Mesendoderm (in vitro differentiated cells): ENCODE measurements around the gene CCNJ.

ENCODE experiments used
- DNase-seq: peaks from one replicate; pipeline ENCODE4 v3.0.0; 2013
- H2AK5ac ChIP-seq: 2 replicates; pipeline ENCODE4 v1.6.1; 2013; ENCODE audit warnings: low read length, inconsistent platforms
- H2BK120ac ChIP-seq: 2 replicates; pipeline ENCODE4 v1.6.1; 2013; ENCODE audit warnings: low read depth, mild to moderate bottlenecking, low read length, moderate library complexity, mixed read lengths
- H2BK15ac ChIP-seq: replicated peaks from 2 replicates; pipeline ENCODE4 v1.6.1; 2013; ENCODE audit warnings: low read depth, mild to moderate bottlenecking, moderate library complexity
- H2BK5ac ChIP-seq: 2 replicates; pipeline ENCODE4 v1.6.1; 2013; ENCODE audit warnings: low read length, inconsistent platforms
- H3K18ac ChIP-seq: 2 replicates; pipeline ENCODE4 v1.6.1; 2013; ENCODE audit warnings: mild to moderate bottlenecking, low read length, mixed read lengths
- H3K23ac ChIP-seq: one replicate; pipeline ENCODE4 v1.6.1; 2013; ENCODE audit warnings: low read length
- H3K27ac ChIP-seq: 2 replicates; pipeline ENCODE4 v1.5.1; 2013; ENCODE audit warnings: low read depth, mild to moderate bottlenecking, inconsistent platforms, low read length, moderate library complexity
- H3K27me3 ChIP-seq: 2 replicates; pipeline ENCODE4 v1.6.1; 2013; ENCODE audit warnings: low read length, control low read depth, mild to moderate bottlenecking, inconsistent platforms; ENCODE audit not compliant: insufficient read depth, poor library complexity
- H3K36me3 ChIP-seq: 2 replicates; pipeline ENCODE4 v1.6.1; 2013; ENCODE audit warnings: low read length, inconsistent platforms; ENCODE audit not compliant: control insufficient read depth, insufficient read depth
- H3K4ac ChIP-seq: one replicate; pipeline ENCODE4 v1.6.1; 2013; ENCODE audit warnings: low read depth, mild to moderate bottlenecking, low read length, moderate library complexity
- H3K4me1 ChIP-seq: 2 replicates; pipeline ENCODE4 v1.6.1; 2013; ENCODE audit warnings: low read depth, low read length, inconsistent platforms; ENCODE audit not compliant: control insufficient read depth
- H3K4me2 ChIP-seq: 2 replicates; pipeline ENCODE4 v1.6.1; 2013; ENCODE audit warnings: low read length
- H3K4me3 ChIP-seq: 2 replicates; pipeline ENCODE4 v1.5.1; 2013; ENCODE audit warnings: mild to moderate bottlenecking, low read length
- H3K56ac ChIP-seq: one replicate; pipeline ENCODE4 v1.6.1; 2013; ENCODE audit warnings: low read length
- H3K79me1 ChIP-seq: 2 replicates; pipeline ENCODE4 v1.6.1; 2013; ENCODE audit warnings: low read length, inconsistent platforms
- H3K79me2 ChIP-seq: 2 replicates; pipeline ENCODE4 v1.6.1; 2013; ENCODE audit warnings: mild to moderate bottlenecking, low read length; ENCODE audit not compliant: control insufficient read depth, insufficient read depth
- H3K9ac ChIP-seq: 2 replicates; pipeline ENCODE4 v1.6.1; 2013; ENCODE audit warnings: low read length, inconsistent platforms
- H4K5ac ChIP-seq: one replicate; pipeline ENCODE4 v1.6.1; 2013; ENCODE audit warnings: low read length
- H4K8ac ChIP-seq: one replicate; pipeline ENCODE4 v1.6.1; 2013; ENCODE audit warnings: low read depth, mild to moderate bottlenecking, control low read depth, low read length, moderate library complexity
- WGBS: extraction: QIAGEN DNeasy Blood & Tissue Kit; methylation state at CpG from one replicate; pipeline ENCODE4 v1.1.7; 2013; ENCODE audit warnings: low lambda C conversion rate, missing lambda C conversion rate; ENCODE audit not compliant: insufficient coverage; ENCODE audit errors: extremely low coverage; 5-methylcytosine and 5-hydroxymethylcytosine counted together

CCNJ gene

GRCh38 chr10:96072674-96073073 lies 29.3 kb downstream of the CCNJ start:
- Histone ChIP-seq H3K27ac (no peak overlapping the region), H2BK120ac (no peak overlapping the region), H4K8ac (no peak overlapping the region), H3K4me1 (peaks cover 5% of the 10 kb centered on the region), H3K56ac (no peak overlapping the region), H4K5ac (no peak overlapping the region), H3K23ac (no peak overlapping the region), H3K9ac (no peak overlapping the region), H2BK5ac (no peak overlapping the region), H2BK15ac (no peak overlapping the region), H3K4me2 (no peak overlapping the region), H3K4ac (no peak overlapping the region), H3K4me3 (no peak overlapping the region), H3K27me3 (no peaks in the 10 kb centered on the region), H3K79me2 (no peaks in the 10 kb centered on the region), H3K36me3 (no peaks in the 10 kb centered on the region), H3K18ac (no peak overlapping the region), H3K79me1 (no peaks in the 10 kb centered on the region), H2AK5ac (no peak overlapping the region)
- no peak for DNase-seq
- WGBS, result no CpG with 5 or more reads among the region's 2 CpGs

GRCh38 chr10:96073722-96074121 lies 30.3 kb downstream of the CCNJ start:
- H3K4me2 ChIP-seq, result no peak overlapping the region
- no CpG with 5 or more reads among the region's 1 CpG for WGBS
- H3K4ac ChIP-seq, result no peak overlapping the region
- H3K79me1 ChIP-seq, result no peaks in the 10 kb centered on the region
- H2BK5ac ChIP-seq, result no peak overlapping the region
- H3K36me3 ChIP-seq, result no peaks in the 10 kb centered on the region
- no peak overlapping the region for H3K23ac ChIP-seq
- H3K9ac ChIP-seq, result no peak overlapping the region
- H3K18ac ChIP-seq, result no peak overlapping the region
- H3K4me1 ChIP-seq, result peaks cover 5% of the 10 kb centered on the region
- no peak overlapping the region for H3K27ac ChIP-seq
- no peak overlapping the region for H4K8ac ChIP-seq
- no peak overlapping the region for H3K4me3 ChIP-seq
- H2AK5ac ChIP-seq, result no peak overlapping the region
- no peak overlapping the region for H2BK120ac ChIP-seq
- no peaks in the 10 kb centered on the region for H3K27me3 ChIP-seq
- H2BK15ac ChIP-seq, result no peak overlapping the region
- no peak for DNase-seq
- no peak overlapping the region for H4K5ac ChIP-seq
- H3K79me2 ChIP-seq, result no peaks in the 10 kb centered on the region
- H3K56ac ChIP-seq, result no peak overlapping the region

DNA sequence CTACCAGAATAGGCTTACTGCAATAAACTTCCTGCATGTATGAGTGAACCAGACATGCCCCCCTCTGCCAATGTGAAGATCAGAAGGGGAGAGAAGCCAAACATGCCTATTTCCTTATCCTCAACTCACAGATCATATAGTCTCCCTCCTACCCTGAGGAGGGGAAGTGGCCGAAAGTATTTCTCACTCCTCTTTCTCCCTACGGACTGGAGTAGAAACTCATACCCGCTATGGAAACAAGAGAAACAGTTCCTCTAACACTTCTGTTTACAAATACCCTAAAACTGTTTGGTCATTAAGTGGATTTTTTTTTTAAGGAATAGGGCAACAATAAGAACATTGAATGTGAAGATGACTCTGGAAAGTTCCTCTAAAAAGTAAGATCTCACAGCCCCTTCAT lies 31.4 kb downstream of the CCNJ start:
- Histone ChIP-seq H4K8ac (no peak overlapping the region), H3K4me3 (no peak overlapping the region)
- WGBS, result no CpG with 5 or more reads among the region's 3 CpGs

DNA sequence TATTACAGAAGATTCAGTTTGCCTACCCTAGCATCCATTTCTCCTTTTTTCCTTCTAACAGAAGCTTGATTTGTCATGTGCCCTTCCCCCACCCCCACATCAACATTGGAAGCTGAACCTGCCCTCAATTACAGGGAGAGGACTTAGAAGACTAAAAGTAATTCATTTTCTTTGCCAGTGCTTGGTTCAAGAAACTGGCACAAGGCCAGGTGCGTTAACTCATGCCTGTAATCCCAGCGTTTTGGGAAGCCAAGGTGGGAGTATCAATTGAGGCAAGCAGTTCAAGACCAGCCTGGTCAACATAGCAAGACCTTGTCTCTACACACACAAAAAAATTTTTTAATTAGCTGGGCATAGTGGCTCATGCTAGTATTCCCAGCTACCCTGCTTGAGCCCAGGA lies 32.6 kb downstream of the CCNJ start:
- Histone ChIP-seq H3K79me1 (no peaks in the 10 kb centered on the region), H4K5ac (no peak overlapping the region), H3K4me1 (peaks cover 5% of the 10 kb centered on the region), H3K27me3 (no peaks in the 10 kb centered on the region), H2BK120ac (no peak overlapping the region), H3K9ac (no peak overlapping the region), H3K27ac (no peak overlapping the region), H2AK5ac (no peak overlapping the region), H3K56ac (no peak overlapping the region), H4K8ac (no peak overlapping the region), H3K23ac (no peak overlapping the region), H2BK15ac (no peak overlapping the region), H3K18ac (no peak overlapping the region), H3K79me2 (no peaks in the 10 kb centered on the region), H2BK5ac (no peak overlapping the region), H3K4me2 (no peak overlapping the region), H3K4ac (no peak overlapping the region), H3K36me3 (no peaks in the 10 kb centered on the region), H3K4me3 (no peak overlapping the region)
- DNase-seq, result no peak
- WGBS, result no CpG with 5 or more reads among the region's 2 CpGs

More for the DNA sequence above, 31.4 kb downstream of the CCNJ start:
- Histone ChIP-seq H3K4me2 (no peak overlapping the region), H3K9ac (no peak overlapping the region), H3K79me2 (no peaks in the 10 kb centered on the region), H3K79me1 (no peaks in the 10 kb centered on the region), H3K27ac (no peak overlapping the region), H2BK5ac (no peak overlapping the region), H3K23ac (no peak overlapping the region), H3K56ac (no peak overlapping the region), H3K18ac (no peak overlapping the region), H2BK15ac (no peak overlapping the region), H3K4me1 (peaks cover 5% of the 10 kb centered on the region), H3K27me3 (no peaks in the 10 kb centered on the region), H3K4ac (no peak overlapping the region), H2BK120ac (no peak overlapping the region), H3K36me3 (no peaks in the 10 kb centered on the region), H4K5ac (no peak overlapping the region), H2AK5ac (no peak overlapping the region)
- peak; percentile 10 for DNase-seq

- Histone ChIP-seq H3K79me2 (no peaks in the 10 kb centered on the region), H2AK5ac (no peak overlapping the region), H2BK15ac (no peak overlapping the region), H3K56ac (no peak overlapping the region), H3K4ac (no peak overlapping the region), H2BK120ac (no peak overlapping the region), H3K18ac (no peak overlapping the region), H4K5ac (no peak overlapping the region), H3K27me3 (no peaks in the 10 kb centered on the region), H3K79me1 (no peaks in the 10 kb centered on the region), H2BK5ac (no peak overlapping the region), H3K23ac (no peak overlapping the region), H4K8ac (no peak overlapping the region), H3K27ac (no peak overlapping the region), H3K4me1 (peaks cover 5% of the 10 kb centered on the region), H3K4me3 (no peak overlapping the region), H3K9ac (no peak overlapping the region), H3K4me2 (no peak overlapping the region), H3K36me3 (no peaks in the 10 kb centered on the region)
- no CpG with 5 or more reads among the region's 3 CpGs for WGBS
- no peak for DNase-seq
Observed at GRCh38 chr10:96077156-96077555, 33.8 kb downstream of the CCNJ start.

GRCh38 chr10:96082153-96082552 lies 38.8 kb downstream of the CCNJ start:
- Histone ChIP-seq H3K4me1 (no peaks in the 10 kb centered on the region), H3K56ac (no peak overlapping the region), H3K36me3 (no peaks in the 10 kb centered on the region), H2BK120ac (no peak overlapping the region), H2BK5ac (no peak overlapping the region), H3K18ac (no peak overlapping the region), H3K4me3 (no peak overlapping the region), H3K27me3 (no peaks in the 10 kb centered on the region), H4K5ac (no peak overlapping the region), H3K27ac (no peak overlapping the region), H3K4me2 (no peak overlapping the region), H3K9ac (no peak overlapping the region), H2AK5ac (no peak overlapping the region), H3K79me1 (no peaks in the 10 kb centered on the region), H3K79me2 (no peaks in the 10 kb centered on the region), H2BK15ac (no peak overlapping the region), H3K23ac (no peak overlapping the region), H3K4ac (no peak overlapping the region), H4K8ac (no peak overlapping the region)
- DNase-seq, result no peak
- no CpG with 5 or more reads among the region's 2 CpGs for WGBS
